ENCODE measurements around the gene CCND1. TPM values are rescaled to one million over a fixed set of nuclear protein-coding genes. Genes with fewer than 3 reads are reported as not detected.
A peak's percentile ranks its signal among the peaks of the same experiment; 100 is the strongest.

The CCND1 gene
- total and polyA plus RNA-seq, 9 donors, result 52.3 to 121 (median 74.7) TPM

DNA sequence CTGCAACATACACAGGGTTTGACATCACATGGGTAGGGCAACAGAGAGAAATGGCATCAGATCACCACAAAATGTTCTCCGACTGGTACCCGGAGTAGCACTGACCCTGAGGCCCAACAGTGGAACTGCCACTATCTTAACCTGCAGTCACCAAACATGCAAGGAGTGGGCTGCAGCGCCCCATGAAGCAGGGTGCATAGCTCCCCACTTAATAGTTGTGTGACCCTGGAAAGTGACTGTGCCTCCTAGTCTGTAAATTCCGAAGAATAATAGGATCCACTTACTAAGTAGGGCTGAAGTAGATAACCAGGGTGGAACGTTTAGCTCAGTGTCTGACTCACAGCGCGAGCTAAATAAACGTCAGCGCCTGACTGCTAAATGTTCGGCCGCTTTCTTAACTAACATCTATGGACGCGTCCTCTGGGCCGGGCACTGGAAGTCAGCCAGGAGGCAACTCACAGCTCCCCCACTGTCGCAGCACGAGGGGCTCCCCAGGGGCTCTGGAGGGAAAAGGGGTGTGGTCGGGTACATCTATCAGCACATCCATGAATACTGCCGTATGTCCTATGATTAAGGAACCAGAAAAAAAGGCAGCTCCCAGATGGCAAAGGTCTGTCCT is 33.4 kb downstream of the CCND1 start:
- peaks cover 2% of the 10 kb centered on the region for H3K27me3 ChIP-seq (ENCODE audit: control insufficient read depth, insufficient read depth, low read length)
- peak overlapping the region; percentile 13 for H3K27ac ChIP-seq (ENCODE audit: low read length)
- WGBS (ENCODE audit: insufficient coverage), result 30% methylated on average over 12 of the region's 18 CpGs
- H3K36me3 ChIP-seq (ENCODE audit: control insufficient read depth, insufficient read depth, low read length), result peaks cover 32% of the 10 kb centered on the region
- peaks cover 19% of the 10 kb centered on the region for H3K4me1 ChIP-seq (ENCODE audit: control insufficient read depth, insufficient read depth, low read length)
- H3K9me3 ChIP-seq (replicated peaks; ENCODE audit: control insufficient read depth, low read depth, low read length), result no peaks in the 10 kb centered on the region
- H3K4me3 ChIP-seq (ENCODE audit: low read length), result peak overlapping the region; percentile 93
- DNase-seq, result no peak

DNA sequence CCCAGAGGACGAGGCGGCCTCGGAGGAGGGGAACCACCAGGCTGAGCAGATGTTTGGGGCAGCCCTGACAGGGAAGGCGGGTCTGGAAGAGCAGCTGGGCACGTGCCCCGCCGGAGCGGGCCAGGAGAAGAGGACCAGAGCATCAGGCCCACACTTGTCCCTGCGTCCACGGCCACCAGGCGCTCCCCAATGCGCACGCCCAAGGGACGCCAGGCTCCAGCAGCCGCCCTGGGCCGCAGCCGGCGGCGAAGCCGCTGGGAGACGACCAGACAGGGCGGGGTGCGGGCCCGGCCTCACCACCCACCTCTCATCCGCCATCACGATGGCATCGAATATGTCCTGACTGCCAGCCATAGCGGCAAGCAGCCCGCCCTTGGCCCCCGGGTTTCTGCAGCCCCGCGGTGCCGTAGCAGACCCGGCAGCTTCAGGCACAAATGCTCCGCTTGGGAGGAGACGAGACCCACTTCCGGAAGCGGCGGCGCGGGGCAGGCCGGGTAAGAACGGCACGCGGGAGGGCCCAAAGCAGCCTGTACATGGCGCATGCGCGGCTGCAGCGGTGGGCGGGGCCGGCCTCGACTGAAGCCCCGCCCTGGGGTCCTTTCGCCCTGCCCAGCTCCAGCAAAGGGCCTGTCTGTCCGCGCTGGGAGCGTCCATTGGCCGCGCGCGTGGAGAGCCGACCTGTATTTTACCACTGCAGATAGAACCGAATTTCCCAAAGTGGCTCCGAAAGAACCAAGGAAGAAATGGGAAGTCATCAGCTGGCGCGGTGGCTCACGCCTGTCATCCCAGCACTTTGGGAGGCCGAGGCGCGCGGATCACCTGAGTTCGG is 34.1 kb downstream of the CCND1 start, which contains the start of gene LTO1:
Gene LTO1 (minus strand): TSS at position 468 of the 829 bp plus-strand sequence. CDS start 114 bp downstream, at position 354.
- peak; percentile 98 for DNase-seq
- Histone ChIP-seq H3K27me3 (ENCODE audit: control insufficient read depth, insufficient read depth, low read length) (peaks cover 2% of the 10 kb centered on the region), H3K27ac (ENCODE audit: low read length) (peak within 1 kb of the TSS; percentile 59), H3K4me3 (ENCODE audit: low read length) (peak within 1 kb of the TSS; percentile 93), H3K4me1 (ENCODE audit: control insufficient read depth, insufficient read depth, low read length) (peaks cover 17% of the 10 kb centered on the region), H3K9me3 (replicated peaks; ENCODE audit: control insufficient read depth, low read depth, low read length) (no peaks in the 10 kb centered on the region), H3K36me3 (ENCODE audit: control insufficient read depth, insufficient read depth, low read length) (peaks cover 25% of the 10 kb centered on the region)
- WGBS (ENCODE audit: insufficient coverage), result 2% methylated on average over 72 of the region's 72 CpGs

DNA sequence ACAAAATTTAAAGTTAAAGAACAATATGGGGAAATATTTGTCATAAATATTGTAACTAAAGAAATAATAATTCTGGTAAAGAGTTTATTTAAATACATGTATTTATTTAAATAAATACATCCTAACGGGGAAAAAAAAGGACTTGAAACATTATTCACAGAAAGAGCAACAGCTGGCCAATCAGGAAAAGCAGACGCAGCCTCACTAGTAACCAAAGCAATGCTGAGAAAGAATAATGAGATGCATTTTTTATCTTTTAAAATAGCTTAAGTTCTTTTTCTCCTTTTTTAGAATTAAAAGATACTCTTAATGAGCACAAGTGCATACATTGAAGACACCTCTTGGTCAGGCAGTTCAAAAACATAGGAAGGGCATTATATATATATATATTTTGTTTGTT is 36.8 kb downstream of the CCND1 start:
- Histone ChIP-seq H3K27ac (ENCODE audit: low read length) (no peak overlapping the region), H3K4me1 (ENCODE audit: control insufficient read depth, insufficient read depth, low read length) (peaks cover 11% of the 10 kb centered on the region), H3K27me3 (ENCODE audit: control insufficient read depth, insufficient read depth, low read length) (peaks cover 2% of the 10 kb centered on the region), H3K9me3 (replicated peaks; ENCODE audit: control insufficient read depth, low read depth, low read length) (no peaks in the 10 kb centered on the region), H3K36me3 (ENCODE audit: control insufficient read depth, insufficient read depth, low read length) (peaks cover 5% of the 10 kb centered on the region), H3K4me3 (ENCODE audit: low read length) (no peak overlapping the region)
- no CpG with 5 or more reads among the region's 2 CpGs for WGBS (ENCODE audit: insufficient coverage)
- no peak for DNase-seq

DNA sequence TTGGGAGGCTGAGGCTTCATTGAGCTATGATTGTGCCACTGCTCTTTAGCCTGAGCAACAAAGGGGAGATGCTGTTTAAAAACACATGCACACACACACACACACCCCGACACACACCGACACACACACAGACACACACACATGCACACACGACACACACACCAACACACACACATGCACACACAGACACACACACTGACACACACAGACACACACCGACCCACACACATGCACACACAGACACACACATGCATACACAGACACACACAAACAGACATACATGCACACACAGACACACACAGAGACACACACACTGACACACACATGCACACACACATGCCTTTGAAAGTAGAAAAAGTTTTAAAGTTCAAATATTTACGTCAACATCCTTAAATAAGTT is 39.7 kb downstream of the CCND1 start:
- peaks cover 5% of the 10 kb centered on the region for H3K27me3 ChIP-seq (ENCODE audit: control insufficient read depth, insufficient read depth, low read length)
- no peak overlapping the region for H3K27ac ChIP-seq (ENCODE audit: low read length)
- WGBS (ENCODE audit: insufficient coverage), result 83% methylated on average over 3 of the region's 5 CpGs
- H3K4me3 ChIP-seq (ENCODE audit: low read length), result no peak overlapping the region
- DNase-seq, result no peak
- no peaks in the 10 kb centered on the region for H3K36me3 ChIP-seq (ENCODE audit: control insufficient read depth, insufficient read depth, low read length)
- H3K9me3 ChIP-seq (replicated peaks; ENCODE audit: control insufficient read depth, low read depth, low read length), result no peaks in the 10 kb centered on the region
- peaks cover 2% of the 10 kb centered on the region for H3K4me1 ChIP-seq (ENCODE audit: control insufficient read depth, insufficient read depth, low read length)

DNA sequence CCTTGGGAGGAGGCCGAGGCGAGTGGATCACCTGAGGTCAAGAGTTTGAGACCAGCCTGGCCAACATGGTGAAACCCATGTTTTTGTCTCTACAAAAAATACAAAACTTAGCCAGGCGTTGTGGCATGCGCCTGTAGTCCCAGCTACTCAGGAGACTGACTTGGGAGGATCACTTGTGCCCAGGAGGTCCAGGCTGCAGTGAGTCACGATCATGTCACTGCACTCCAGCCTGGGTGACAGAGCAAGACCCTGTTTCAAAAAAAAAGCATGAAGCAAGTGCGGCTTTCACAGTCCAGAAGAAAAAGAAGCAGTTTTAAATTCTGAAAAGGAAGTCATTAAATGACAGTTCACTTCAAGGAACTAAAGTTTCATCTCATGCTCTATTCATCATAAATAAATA is 41.3 kb downstream of the CCND1 start:
- Histone ChIP-seq H3K4me3 (ENCODE audit: low read length) (no peak overlapping the region), H3K9me3 (replicated peaks; ENCODE audit: control insufficient read depth, low read depth, low read length) (no peaks in the 10 kb centered on the region), H3K27me3 (ENCODE audit: control insufficient read depth, insufficient read depth, low read length) (peaks cover 11% of the 10 kb centered on the region), H3K27ac (ENCODE audit: low read length) (no peak overlapping the region), H3K36me3 (ENCODE audit: control insufficient read depth, insufficient read depth, low read length) (no peaks in the 10 kb centered on the region), H3K4me1 (ENCODE audit: control insufficient read depth, insufficient read depth, low read length) (peaks cover 5% of the 10 kb centered on the region)
- 84% methylated on average over 5 of the region's 6 CpGs for whole genome bisulfite sequencing (ENCODE audit: insufficient coverage)
- DNase-seq, result no peak

DNA sequence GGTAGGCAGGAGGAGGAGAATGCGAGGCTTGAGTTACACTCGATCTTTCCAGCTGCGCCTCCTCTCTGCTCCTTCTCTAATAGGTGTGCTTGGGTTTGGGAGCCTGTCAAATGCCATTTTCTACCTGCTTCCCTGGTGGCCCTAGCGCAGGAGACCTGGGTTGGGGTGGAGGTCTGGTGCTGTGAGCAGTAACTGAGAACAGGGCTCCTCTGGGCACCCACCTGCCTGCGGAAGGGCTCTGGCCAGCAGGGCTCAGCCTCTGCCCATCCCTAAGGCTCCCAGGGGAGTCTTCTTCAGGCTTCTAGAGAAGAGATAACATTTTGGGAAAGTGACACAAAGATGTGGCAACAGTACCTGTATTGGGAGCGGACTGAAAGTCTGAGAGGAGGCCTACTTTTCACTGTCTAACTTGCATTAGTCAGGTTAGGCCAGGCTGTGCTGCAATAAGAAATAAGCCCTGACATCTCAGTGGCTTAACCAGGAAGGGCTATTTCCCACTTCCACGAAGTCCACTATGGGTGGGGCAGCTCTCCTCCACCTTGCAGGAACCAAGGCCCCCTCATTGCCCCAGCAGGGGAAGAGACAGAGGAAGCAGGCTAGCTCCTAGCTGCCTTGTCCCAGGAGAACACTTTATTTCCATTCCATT is 41.8 kb downstream of the CCND1 start:
- no peak for DNase-seq
- H3K27me3 ChIP-seq (ENCODE audit: control insufficient read depth, insufficient read depth, low read length), result peaks cover 12% of the 10 kb centered on the region
- no peak overlapping the region for H3K4me3 ChIP-seq (ENCODE audit: low read length)
- H3K27ac ChIP-seq (ENCODE audit: low read length), result no peak overlapping the region
- WGBS (ENCODE audit: insufficient coverage), result 36% methylated on average over 4 of the region's 7 CpGs
- no peaks in the 10 kb centered on the region for H3K9me3 ChIP-seq (replicated peaks; ENCODE audit: control insufficient read depth, low read depth, low read length)
- no peaks in the 10 kb centered on the region for H3K36me3 ChIP-seq (ENCODE audit: control insufficient read depth, insufficient read depth, low read length)
- peaks cover 5% of the 10 kb centered on the region for H3K4me1 ChIP-seq (ENCODE audit: control insufficient read depth, insufficient read depth, low read length)

DNA sequence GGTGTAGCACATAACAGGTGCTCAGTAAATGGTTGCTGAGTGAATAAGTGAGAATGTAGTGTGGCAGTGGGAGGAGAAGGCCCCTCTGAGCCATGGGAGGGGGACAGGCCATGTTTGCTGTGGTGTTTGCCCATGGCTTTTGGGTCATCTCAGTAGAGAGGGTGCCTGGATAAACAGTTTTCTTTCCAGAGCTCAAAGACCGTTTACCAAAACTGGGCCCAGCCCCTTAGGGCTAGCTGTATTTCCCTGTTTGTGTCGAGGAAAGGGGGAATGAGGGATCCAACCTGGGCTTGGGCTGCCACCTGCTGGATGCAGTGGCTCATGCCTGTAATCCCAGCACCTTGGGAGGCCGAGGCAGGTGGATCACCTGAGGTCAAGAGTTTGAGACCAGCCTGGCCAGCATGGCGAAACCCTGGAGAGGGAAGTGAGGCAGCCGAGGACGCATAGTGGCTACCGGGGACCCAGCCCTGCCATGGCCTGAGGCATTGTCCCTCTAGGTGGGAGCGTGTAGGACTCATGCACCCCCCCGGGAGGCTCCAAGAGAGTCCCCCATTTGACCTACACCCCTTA is 42.9 kb downstream of the CCND1 start:
- no peak overlapping the region for H3K4me3 ChIP-seq (ENCODE audit: low read length)
- no peaks in the 10 kb centered on the region for H3K36me3 ChIP-seq (ENCODE audit: control insufficient read depth, insufficient read depth, low read length)
- WGBS (ENCODE audit: insufficient coverage), result 12% methylated on average over 3 of the region's 9 CpGs
- peaks cover 12% of the 10 kb centered on the region for H3K27me3 ChIP-seq (ENCODE audit: control insufficient read depth, insufficient read depth, low read length)
- H3K9me3 ChIP-seq (replicated peaks; ENCODE audit: control insufficient read depth, low read depth, low read length), result no peaks in the 10 kb centered on the region
- peaks cover 5% of the 10 kb centered on the region for H3K4me1 ChIP-seq (ENCODE audit: control insufficient read depth, insufficient read depth, low read length)
- no peak overlapping the region for H3K27ac ChIP-seq (ENCODE audit: low read length)
- no peak for DNase-seq

DNA sequence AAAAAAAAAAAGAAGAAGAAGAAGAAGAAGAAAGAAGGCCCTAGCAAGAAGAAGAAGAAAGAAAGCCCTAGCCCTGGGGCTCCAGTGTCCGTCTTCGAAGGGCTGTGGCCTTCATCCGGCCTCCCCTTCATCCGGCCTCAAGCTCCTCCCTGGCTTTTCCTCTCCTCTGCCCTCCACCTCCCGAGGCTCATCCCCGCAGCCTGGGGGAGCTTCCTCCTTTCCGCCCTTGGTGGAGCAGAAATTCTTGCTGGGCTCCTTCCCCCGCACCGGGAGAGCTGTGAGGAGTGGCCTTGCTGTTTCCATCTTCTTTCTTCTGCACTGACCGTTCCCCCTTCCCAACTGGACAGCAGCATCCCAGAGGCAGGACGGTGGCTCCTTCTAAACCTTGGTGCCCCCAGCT is 43.7 kb downstream of the CCND1 start:
- Histone ChIP-seq H3K27me3 (ENCODE audit: control insufficient read depth, insufficient read depth, low read length) (peaks cover 12% of the 10 kb centered on the region), H3K4me1 (ENCODE audit: control insufficient read depth, insufficient read depth, low read length) (peaks cover 5% of the 10 kb centered on the region), H3K4me3 (ENCODE audit: low read length) (no peak overlapping the region), H3K27ac (ENCODE audit: low read length) (no peak overlapping the region), H3K36me3 (ENCODE audit: control insufficient read depth, insufficient read depth, low read length) (no peaks in the 10 kb centered on the region), H3K9me3 (replicated peaks; ENCODE audit: control insufficient read depth, low read depth, low read length) (no peaks in the 10 kb centered on the region)
- no peak for DNase-seq
- 61% methylated on average over 6 of the region's 11 CpGs for WGBS (ENCODE audit: insufficient coverage)

DNA sequence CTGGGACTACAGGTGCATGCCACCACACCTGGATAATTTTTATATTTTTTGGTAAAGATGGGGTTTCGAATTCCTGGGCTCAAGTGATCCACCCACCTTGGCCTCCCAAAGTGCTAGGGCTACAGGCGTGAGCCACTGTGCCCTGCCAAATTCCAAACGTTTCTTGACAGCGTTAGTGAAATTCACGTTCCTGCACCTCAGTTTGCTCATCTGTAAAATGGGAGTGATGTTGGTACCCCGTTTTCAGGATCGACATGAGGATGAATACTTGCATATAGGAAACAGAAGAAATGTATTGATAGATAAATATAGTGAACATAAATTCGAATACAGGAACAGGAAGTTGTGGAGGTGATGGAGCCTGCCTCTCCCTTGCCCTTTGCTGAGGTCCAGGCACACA is 44.4 kb downstream of the CCND1 start:
- no peak for DNase-seq
- peaks cover 5% of the 10 kb centered on the region for H3K4me1 ChIP-seq (ENCODE audit: control insufficient read depth, insufficient read depth, low read length)
- WGBS (ENCODE audit: insufficient coverage), result 65% methylated on average over 7 of the region's 8 CpGs
- H3K9me3 ChIP-seq (replicated peaks; ENCODE audit: control insufficient read depth, low read depth, low read length), result no peaks in the 10 kb centered on the region
- H3K4me3 ChIP-seq (ENCODE audit: low read length), result no peak overlapping the region
- H3K27me3 ChIP-seq (ENCODE audit: control insufficient read depth, insufficient read depth, low read length), result peaks cover 12% of the 10 kb centered on the region
- no peak overlapping the region for H3K27ac ChIP-seq (ENCODE audit: low read length)
- no peaks in the 10 kb centered on the region for H3K36me3 ChIP-seq (ENCODE audit: control insufficient read depth, insufficient read depth, low read length)

DNA sequence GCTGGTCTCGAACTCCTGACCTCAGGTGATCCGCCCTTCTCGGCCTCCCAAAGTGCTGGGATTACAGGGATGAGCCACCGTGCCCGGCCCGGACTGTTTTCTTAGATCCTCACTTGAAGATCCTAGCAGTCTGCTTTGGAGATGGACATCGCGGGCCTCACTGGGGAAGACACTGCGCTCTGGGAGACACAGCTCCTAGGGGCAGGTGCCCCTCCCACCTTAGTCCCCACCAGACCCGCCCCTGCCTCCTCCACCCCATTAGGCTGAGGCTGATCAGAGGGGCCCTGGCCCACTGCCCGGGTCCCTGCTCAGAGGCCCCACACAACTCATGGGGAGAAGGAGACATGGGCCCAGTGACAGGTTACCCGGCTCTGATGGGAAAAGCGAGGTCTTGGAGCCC is 45.5 kb downstream of the CCND1 start:
- no peak overlapping the region for H3K27ac ChIP-seq (ENCODE audit: low read length)
- H3K9me3 ChIP-seq (replicated peaks; ENCODE audit: control insufficient read depth, low read depth, low read length), result no peaks in the 10 kb centered on the region
- H3K36me3 ChIP-seq (ENCODE audit: control insufficient read depth, insufficient read depth, low read length), result no peaks in the 10 kb centered on the region
- 70% methylated on average over 11 of the region's 13 CpGs for WGBS (ENCODE audit: insufficient coverage)
- H3K4me3 ChIP-seq (ENCODE audit: low read length), result no peak overlapping the region
- DNase-seq, result no peak
- peaks cover 5% of the 10 kb centered on the region for H3K4me1 ChIP-seq (ENCODE audit: control insufficient read depth, insufficient read depth, low read length)
- peaks cover 14% of the 10 kb centered on the region for H3K27me3 ChIP-seq (ENCODE audit: control insufficient read depth, insufficient read depth, low read length)
